DMS53 treated with DMSO at 0.1 percent for 48 hours (cell line): Measurements from ENCODE around the gene LIPC.

Source experiments
- DNase-seq: peaks from one replicate; lab custom pipeline; 2025; ENCODE audit not compliant: unreplicated experiment; lab: John Stamatoyannopoulos, UW

LIPC gene

GRCh38 chr15:58405865-58406264, 25.9 kb upstream of the LIPC start:
- DNase-seq, result no peak

GRCh38 chr15:58406811-58407210, 25.0 kb upstream of the LIPC start:
- DNase-seq, result no peak

DNA sequence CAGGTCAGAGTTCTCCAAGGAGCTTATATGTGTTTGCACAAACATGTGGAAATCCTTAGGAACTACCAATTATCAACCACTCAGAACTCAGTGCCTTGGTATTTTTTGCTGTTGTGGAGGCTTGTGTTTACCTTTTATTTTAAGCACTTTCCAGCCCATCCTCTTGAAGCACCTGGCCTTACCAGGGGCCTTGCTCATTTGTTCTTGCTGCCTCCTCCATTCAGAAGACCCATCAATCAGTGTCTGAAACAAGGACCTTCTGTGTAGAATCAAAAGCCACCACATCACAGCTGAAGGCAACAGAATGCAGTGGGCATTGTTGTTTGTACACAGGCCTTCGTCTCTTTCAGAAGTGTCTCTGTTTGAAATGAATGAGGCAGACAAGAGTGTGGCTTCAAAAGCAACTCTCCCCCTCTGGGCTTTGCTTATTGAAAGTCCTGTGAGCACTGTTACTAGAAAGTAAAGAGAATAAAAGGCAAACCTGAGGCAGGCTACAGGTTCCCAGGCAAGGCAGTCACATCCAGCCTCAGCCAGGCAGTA, 24.5 kb upstream of the LIPC start:
- DNase-seq, result no peak

GRCh38 chr15:58407778-58408177, 24.0 kb upstream of the LIPC start:
- no peak for DNase-seq

- no peak for DNase-seq
Measured at GRCh38 chr15:58409861-58410260, 21.9 kb upstream of the LIPC start.

GRCh38 chr15:58410353-58410752, 21.4 kb upstream of the LIPC start:
- DNase-seq, result no peak

GRCh38 chr15:58413253-58413652, 18.5 kb upstream of the LIPC start:
- no peak for DNase-seq

DNA sequence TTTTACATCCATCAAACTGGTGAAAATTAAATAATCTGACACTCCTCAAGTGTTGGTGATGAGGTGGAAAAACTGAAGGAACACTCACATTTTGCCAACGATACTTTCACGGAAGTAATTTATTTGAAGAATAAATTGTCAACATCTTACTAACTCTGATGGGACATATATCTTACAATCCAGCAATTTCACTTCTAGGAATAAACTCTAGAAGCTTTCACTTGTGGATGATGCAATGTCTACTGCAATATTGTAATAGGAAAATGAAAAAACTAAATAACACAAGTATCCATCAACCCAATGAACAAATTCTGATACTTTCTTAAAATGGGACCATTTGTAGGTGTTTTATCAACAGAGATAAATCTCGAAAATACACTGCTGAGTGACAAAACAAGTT, 16.2 kb upstream of the LIPC start:
- no peak for DNase-seq

DNA sequence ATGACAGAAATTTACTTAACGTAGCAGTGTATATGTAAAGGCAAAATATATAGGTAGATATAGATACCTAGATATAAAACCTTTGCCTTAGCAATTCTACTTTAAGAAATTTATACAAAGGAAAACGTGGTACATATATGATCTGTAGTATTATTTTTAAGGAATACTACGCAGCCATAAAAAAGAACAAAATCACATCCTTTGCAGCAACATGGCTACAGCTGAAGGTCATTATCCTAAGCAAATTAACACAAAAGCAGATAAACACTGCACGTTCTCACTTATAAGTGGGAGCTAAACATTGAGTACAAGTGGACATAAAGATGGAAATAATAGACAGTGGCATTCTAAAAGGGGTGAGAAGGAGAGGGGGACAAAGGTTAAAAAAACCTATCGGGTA, 14.8 kb upstream of the LIPC start:
- DNase-seq, result no peak

GRCh38 chr15:58418135-58418534, 13.7 kb upstream of the LIPC start:
- no peak for DNase-seq

DNA sequence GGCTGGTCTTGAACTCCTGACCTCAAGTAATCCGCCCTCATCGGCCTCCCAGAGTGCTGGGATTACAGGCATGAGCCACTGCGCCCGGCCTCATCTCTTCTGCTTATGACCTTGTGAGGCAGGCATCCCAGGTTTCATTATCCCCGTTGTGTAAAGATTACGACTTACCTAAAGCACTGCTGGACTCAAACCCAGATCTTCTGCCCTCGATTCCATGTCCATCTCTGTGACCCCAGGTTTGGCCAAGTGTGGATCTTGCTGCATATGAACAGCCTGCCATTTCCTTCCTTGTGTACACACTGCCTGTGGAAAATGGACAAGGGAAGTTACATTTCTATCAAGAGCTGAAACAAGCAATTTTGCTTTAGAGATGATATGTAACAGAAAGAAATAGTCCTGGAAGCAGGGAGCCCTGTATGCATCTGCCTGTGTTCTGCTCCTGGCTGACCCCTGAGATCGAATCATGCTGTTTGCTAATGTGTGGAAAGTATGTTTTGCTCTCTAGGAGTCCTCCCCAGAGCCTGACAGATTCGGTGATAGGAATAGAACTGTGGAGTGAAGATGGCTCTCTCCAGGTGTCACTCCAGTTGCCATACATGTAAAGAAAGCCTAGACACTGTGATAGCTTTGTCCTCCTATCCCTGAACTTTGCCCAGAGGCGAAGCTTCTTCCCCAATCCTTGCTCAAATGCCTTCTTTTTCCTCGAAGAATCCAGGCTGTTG, 11.8 kb upstream of the LIPC start:
- no peak for DNase-seq

DNA sequence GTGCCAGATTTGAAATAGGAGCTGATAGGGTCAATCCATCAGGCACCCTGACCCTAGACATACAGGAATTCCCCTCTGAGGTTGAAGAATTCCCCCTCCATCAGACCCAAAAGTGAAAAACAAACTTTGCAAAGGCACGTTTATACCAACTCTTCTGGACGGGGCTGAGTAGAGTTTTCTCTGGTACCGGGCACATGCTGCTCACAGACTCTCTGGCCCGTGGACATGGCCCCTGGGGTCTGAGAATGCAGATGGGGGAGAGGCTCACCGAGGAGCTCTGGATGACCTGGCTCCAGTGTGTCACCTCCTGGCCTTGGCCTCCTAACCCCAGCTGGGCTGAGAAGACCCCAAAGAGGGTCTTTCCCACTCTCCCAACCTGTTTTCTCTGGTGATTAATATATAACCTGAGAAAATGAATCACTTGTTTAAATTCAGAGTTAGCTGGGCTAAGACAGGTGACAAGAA, 11.2 kb upstream of the LIPC start:
- DNase-seq, result no peak

DNA sequence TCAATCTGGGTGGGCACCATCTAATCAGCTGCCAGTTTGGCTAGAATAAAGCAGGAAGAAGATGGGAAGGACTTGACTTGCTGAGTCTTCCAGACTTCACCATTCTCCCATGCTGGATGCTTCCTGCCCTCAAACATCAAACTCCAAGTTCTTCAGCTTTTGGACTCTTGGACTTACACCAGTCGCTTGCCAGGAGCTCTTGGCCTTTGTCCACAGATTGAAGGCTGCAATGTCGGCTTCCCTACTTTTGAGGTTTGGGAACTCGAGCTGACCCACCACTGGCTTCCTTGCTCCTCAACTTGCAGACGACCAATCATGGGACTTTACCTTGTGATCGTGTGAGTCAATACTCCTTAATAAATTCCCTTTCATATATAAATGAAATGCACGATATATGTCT, 8.6 kb upstream of the LIPC start:
- no peak for DNase-seq

DNA sequence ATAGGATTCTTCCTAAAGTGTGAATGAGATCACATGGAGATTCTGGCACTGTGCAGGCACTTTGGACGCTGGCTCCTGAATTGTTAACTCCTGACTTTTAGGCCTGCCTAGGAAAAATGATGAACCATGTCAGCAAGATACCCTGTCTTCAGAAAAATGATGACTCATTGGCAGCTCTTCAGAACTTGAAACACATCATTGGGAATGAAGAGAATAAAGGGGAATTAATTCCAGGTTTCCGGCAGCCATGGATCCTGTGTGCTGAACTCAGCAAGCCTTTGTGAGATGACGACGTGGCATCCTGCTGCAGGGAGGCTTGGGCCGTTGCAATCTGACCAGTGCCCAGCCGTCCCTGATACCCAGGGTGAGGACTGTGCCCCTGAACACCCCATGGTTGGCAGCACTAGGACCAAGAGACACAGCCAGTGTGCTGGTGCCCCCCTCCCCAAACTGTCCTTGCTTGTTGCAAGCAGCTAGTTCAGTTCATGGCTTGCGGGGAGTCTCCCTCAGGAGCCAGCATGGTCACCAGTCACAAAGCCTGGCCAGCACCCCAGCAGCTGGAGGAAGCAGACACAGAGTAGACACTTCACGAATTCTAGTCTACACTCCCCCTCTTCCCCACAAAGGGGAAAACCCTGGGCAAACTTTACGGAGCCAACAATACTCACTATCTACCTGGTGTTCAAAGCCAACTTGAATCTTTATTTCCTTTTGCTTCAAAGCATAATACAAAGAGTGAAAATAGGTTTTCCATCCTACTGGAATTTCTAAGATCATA, 7.8 kb upstream of the LIPC start:
- no peak for DNase-seq

GRCh38 chr15:58424722-58425121, 7.1 kb upstream of the LIPC start:
- DNase-seq, result no peak

DNA sequence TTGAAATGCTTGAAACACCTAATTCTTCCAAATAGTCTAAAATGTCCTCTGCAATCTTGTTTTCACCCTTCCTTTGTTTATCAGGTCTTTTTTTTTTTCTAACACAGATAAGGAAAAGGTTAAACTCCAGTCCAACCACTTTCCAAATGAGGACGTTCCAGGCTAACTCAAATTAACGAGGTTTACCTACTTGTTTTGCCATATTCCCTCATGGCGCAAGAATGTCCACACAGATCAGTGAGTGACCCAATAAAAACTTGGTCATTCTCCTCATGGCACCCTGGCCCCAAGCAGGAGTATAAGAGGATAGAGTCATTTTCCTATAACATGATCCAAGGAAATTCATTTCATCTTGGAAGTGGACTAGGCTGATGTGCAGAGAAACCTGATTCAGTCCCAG, 6.6 kb upstream of the LIPC start:
- no peak for DNase-seq

- DNase-seq, result no peak
Measured at GRCh38 chr15:58425834-58426233, 6.0 kb upstream of the LIPC start.

- DNase-seq, result no peak
Measured at GRCh38 chr15:58426501-58426900, 5.3 kb upstream of the LIPC start.

DNA sequence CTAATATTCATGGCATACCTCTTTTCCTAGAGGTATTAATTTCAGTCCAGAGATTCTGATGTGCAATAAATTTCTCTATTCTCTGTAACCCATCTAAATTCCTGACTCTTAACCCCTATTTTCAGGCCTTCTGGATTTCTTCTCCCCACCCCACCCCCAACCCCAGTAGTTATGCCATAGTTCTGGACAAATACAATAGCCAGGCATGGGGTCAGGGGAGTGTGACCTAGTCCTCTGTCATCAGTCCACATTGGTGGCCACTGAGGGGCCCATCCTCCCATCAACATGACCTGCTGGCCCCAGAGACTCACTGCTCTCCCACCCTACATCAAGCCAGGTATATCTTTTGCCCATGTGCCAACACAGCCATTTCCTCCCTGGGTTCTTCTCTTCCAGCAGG, 3.8 kb upstream of the LIPC start:
- DNase-seq, result no peak

DNA sequence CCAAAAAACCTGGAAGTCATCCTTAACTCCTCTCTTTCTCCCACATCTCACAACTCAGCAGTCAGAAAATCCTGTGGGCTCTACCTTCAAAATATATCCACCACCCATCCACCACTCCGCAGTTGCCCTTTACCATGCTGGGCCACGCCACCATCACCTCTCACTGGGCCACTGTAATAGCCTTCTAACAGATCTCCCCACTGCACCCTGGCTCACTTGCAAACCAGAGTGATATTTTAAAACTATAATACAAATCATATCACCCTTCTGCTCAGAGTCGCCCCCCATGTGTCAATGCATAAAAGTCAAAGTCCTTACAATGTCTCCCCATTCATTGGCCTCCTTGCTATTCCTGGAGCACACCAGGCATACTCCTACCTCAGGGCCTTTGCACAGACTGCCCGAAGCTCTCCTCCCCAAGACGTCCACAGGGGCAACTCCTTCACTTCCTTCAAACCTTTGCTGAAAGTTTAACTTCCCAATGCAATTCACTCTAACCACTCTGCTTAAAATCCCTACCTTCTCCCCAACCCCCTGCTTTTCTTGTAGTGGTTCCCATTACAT, 1.5 kb upstream of the LIPC start:
- DNase-seq, result no peak

DNA sequence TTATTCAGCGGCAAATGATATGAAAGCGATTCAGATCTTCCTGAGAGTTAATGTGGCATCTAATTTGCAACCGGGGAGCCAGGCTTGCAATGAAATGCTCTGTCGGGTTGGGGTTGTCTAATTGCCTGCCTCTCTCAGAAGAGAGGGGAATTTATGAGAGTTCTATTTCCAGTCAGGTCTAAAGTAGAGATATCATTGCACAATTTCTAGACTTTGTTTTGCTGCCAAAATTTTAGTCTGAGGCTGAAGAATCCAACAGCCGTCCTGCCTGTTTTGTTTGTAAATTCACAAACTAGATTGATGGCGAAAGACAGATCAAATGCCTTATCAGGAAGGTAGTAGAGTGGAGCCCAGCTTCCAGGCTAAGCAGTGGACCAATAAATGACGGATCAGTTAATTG, 610 bp downstream of the LIPC start:
- DNase-seq, result no peak
